Lower lobe of right lung (tissue), 2 donors: ENCODE data around the gene EIF4A2. TPM values are rescaled to one million over a fixed set of nuclear protein-coding genes. Genes with fewer than 3 reads are reported as not detected.
"Not testable (repeated sequence)": the region's sequence is repeated elsewhere in the genome, so short reads cannot be mapped to it uniquely, and the experiment has no call there.

Source experiments
- ATAC-seq, 2 donors: fragments of 200-7000 bp; cut with Tn5 transposase; one replicate each; pipeline ENCODE4 v1.9.1; 2020 to 2022; ENCODE audit warnings: mild to moderate bottlenecking in 2 of 2, moderate library complexity in 2 of 2
- DNase-seq: peaks from one replicate; pipeline ENCODE4 v3.0.0-alpha.2; 2020
- H3K27ac ChIP-seq: fragments of 200-600 bp; one replicate; pipeline ENCODE4 v1.8.0; 2022
- H3K27me3 ChIP-seq: fragments of 200-600 bp; one replicate; pipeline ENCODE4 v1.8.0; 2022; ENCODE audit warnings: low read depth
- H3K36me3 ChIP-seq: fragments of 200-600 bp; one replicate; pipeline ENCODE4 v1.8.0; 2022; ENCODE audit warnings: mild to moderate bottlenecking
- H3K4me1 ChIP-seq: fragments of 200-600 bp; one replicate; pipeline ENCODE4 v1.8.0; 2022
- H3K4me3 ChIP-seq: fragments of 200-600 bp; one replicate; pipeline ENCODE4 v1.8.0; 2022; ENCODE audit warnings: mild to moderate bottlenecking
- H3K9me3 ChIP-seq: fragments of 200-600 bp; one replicate; pipeline ENCODE4 v1.8.0; 2022
- intact Hi-C: fragments of 100-400 bp; cut with DNase I; formaldehyde crosslinking; loops from one replicate; pipeline ENCODE4 v1.11.0; 2022
- total RNA-seq: library from RNA; stranded (reverse); fragmentation: NEBNext Ultra II Directional; extraction: Animal tissue kit (Norgen Biotek cat#: 25700); gene quantifications from one replicate; pipeline ENCODE4 v1.2.1, GENCODE V29; 2021
- TF ChIP-seq, protein P1 (sequence below): fragments of 200-600 bp; IDR thresholded peaks from one replicate; pipeline ENCODE4 v1.8.0; 2022; ENCODE audit warnings: antibody characterized with exemption, mild to moderate bottlenecking
- donor health status: DM: no; HTN: yes; CAD: no; lungs with severe emphysema.

The EIF4A2 gene
- total RNA-seq, 1 donor from 2014 or later = 424 TPM

DNA sequence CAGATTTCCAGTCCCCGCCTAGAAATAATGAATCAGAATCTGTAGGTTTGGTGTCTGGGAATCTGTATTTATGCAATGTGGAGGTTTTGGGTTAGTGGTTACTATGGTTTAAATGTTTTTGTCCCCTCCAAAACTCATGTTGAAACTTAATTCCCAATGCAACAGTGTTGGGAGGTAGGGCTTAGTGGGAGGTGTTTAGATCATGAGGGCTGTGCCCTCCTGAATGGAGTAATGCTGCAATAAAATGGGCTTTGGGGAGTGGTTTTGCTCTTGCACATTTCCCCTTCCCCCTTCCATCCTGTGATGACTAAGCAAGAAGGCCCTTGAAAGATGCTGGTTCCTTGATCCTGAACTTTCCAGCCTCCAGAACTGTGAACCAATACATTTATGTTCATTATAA, 32.1 kb downstream of the EIF4A2 start:
- Histone ChIP-seq H3K36me3 (no peaks in the 10 kb centered on the region), H3K27me3 (peaks cover 7% of the 10 kb centered on the region), H3K4me3 (no peak overlapping the region), H3K27ac (no peak overlapping the region), H3K9me3 (no peaks in the 10 kb centered on the region), H3K4me1 (no peaks in the 10 kb centered on the region)
- DNase-seq (no peak), ATAC-seq (no peak)
- intact Hi-C loops = no loop called here
- TF ChIP-seq, protein P1, sequence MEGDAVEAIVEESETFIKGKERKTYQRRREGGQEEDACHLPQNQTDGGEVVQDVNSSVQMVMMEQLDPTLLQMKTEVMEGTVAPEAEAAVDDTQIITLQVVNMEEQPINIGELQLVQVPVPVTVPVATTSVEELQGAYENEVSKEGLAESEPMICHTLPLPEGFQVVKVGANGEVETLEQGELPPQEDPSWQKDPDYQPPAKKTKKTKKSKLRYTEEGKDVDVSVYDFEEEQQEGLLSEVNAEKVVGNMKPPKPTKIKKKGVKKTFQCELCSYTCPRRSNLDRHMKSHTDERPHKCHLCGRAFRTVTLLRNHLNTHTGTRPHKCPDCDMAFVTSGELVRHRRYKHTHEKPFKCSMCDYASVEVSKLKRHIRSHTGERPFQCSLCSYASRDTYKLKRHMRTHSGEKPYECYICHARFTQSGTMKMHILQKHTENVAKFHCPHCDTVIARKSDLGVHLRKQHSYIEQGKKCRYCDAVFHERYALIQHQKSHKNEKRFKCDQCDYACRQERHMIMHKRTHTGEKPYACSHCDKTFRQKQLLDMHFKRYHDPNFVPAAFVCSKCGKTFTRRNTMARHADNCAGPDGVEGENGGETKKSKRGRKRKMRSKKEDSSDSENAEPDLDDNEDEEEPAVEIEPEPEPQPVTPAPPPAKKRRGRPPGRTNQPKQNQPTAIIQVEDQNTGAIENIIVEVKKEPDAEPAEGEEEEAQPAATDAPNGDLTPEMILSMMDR = no peak

DNA sequence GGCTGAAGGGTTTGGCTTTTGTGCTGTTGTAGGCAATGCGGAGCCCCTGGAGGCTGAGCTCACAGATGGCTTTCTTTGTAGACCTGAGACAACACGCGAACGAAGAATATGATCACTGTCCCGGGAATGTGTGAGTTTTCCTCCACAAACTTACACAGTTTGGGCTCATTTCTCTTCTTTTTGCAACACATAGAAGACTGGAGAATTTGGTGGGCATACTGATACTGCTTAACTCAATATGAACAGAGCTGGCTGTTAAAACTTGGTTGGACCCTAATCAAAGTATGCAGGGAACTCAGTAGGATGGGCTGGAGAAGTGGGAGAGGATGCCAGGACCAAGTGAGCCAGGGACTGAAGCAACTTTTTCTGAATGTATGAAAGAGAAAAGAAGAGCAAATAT, 35.1 kb downstream of the EIF4A2 start:
- H3K36me3 ChIP-seq = no peaks in the 10 kb centered on the region
- H3K4me3 ChIP-seq = no peak overlapping the region
- TF ChIP-seq, protein P1 = no peak
- H3K27ac ChIP-seq = no peak overlapping the region
- no peaks in the 10 kb centered on the region for H3K4me1 ChIP-seq
- ATAC-seq (no peak), DNase-seq (no peak)
- intact Hi-C loops = no loop called here
- peaks cover 14% of the 10 kb centered on the region for H3K27me3 ChIP-seq
- H3K9me3 ChIP-seq = no peaks in the 10 kb centered on the region

DNA sequence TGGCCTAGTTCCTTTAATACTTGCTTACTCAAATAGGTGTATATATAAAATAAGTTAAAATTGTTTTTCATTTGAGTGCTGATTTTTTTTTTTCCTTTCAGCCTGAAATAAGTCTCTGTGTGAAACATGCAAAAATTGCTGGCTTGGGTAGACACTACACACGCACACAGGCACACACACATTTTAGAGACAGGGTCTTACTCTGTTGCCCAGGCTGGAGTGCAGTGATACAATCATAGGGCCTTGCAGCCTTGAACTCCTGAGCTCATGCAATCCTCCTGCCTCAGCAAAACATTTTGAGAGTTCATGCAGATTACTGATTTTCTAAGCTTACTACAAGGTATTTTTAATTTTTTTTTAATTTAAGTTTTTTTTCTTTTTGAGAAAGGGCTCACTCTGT, 35.6 kb downstream of the EIF4A2 start:
- Histone ChIP-seq H3K9me3 (no peaks in the 10 kb centered on the region), H3K4me1 (no peaks in the 10 kb centered on the region), H3K27ac (no peak overlapping the region), H3K36me3 (no peaks in the 10 kb centered on the region), H3K4me3 (no peak overlapping the region), H3K27me3 (peaks cover 10% of the 10 kb centered on the region)
- intact Hi-C loops = no loop called here
- TF ChIP-seq, protein P1 = no peak
- ATAC-seq = no peak
- no peak for DNase-seq

DNA sequence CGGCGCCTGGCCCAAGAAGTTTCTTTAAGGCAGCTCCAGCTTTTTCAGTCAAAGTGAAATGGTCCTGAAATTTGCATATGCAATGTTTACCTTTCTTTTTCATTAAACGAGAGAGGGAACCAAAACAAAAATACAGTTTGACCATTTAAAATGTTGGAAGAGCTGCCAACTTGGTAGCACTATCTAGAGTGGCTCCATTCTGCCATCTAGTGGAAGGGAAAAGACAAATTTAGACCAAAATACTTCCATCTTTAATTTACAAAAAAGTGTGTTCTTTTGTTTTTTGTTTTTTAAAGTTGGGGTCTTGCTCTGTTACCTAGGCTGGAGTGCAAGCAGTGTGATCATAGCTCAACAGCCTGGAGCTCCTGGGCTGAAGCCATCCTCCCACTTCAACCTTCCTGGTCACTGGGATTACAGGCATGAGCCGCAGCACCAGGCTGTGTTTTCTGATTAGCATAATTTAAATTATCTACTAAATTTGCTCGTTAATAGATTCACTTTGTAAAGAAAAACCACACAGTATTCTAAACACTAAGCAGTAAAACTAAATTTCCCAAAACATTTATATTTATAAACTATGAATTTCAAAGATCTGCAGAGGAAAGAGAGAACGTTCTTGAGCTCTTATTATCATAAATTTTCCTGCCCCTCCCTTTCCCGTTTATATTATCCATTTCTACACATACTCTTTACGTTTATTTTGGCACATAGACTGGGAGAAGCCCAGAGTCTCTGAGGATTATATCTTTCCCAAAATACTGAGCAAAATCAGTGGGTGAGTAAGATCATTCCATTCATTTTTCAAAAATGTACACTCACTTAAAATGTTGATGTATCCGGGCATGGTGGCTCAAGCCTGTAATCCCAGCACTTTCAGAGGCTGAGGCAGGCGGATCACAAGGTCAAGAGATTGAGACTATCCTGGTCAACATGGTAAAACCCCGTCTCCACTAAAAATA, 38.3 kb downstream of the EIF4A2 start:
- H3K4me3 ChIP-seq = no peak overlapping the region
- intact Hi-C loops = loop anchor here (10.0 kb wide), 1 partner anchor 207 kb away; the partner anchor contains the start of gene AHSG
- no peaks in the 10 kb centered on the region for H3K9me3 ChIP-seq
- DNase-seq = no peak
- ATAC-seq = peak in 1 of 2 donors; percentile 31
- TF ChIP-seq, protein P1 = peak; percentile 61
- H3K36me3 ChIP-seq = no peaks in the 10 kb centered on the region
- H3K27me3 ChIP-seq = peaks cover 34% of the 10 kb centered on the region
- peaks cover 15% of the 10 kb centered on the region for H3K4me1 ChIP-seq
- no peak overlapping the region for H3K27ac ChIP-seq

DNA sequence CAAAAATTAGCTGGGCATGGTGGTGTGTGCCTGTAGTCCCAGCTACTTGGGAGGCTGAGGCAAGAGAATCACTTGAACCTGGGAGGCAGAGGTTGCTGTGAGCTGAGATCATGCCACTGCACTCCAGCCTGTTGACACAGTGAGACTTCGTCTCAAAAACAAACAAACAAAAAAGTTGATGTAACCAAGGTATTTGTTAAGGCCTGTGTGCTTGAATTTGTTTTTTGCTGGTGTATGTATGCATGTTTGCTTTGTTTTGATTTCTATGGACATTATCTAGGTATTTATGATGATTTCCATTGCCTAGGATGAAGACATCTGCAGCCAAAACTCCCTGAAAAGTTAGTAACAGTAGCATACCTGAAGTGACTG, 39.0 kb downstream of the EIF4A2 start:
- H3K36me3 ChIP-seq, DNase-seq, H3K9me3 ChIP-seq, H3K4me3 ChIP-seq, ATAC-seq, H3K27ac ChIP-seq: not testable (repeated sequence)
- Histone ChIP-seq H3K4me1 (peaks cover 17% of the 10 kb centered on the region), H3K27me3 (peaks cover 35% of the 10 kb centered on the region)
- intact Hi-C loops = loop anchor here (10.0 kb wide), 1 partner anchor 208 kb away; the partner anchor contains the start of gene AHSG

DNA sequence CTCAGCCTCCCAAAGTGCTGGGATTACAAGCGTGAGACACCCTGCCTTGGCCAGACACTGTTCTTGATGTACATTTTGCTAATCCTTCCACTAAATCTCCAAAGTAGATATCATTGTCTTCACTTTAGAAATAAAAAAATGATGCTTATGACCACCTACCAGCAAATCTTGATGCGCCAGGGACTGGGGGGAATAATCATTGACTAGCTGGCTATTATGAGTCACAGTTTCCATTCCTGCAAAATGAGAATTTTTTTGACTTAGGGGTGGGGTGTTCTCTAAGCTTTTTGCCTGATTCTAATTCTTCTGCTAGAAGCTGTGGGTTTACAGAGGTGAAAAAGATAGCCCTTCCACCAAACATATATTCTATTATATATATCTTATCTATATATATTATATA, 40.0 kb downstream of the EIF4A2 start:
- TF ChIP-seq, protein P1 = no peak
- no peaks in the 10 kb centered on the region for H3K36me3 ChIP-seq
- no peak overlapping the region for H3K27ac ChIP-seq
- no peaks in the 10 kb centered on the region for H3K9me3 ChIP-seq
- peaks cover 44% of the 10 kb centered on the region for H3K27me3 ChIP-seq
- DNase-seq (no peak), ATAC-seq (no peak)
- H3K4me3 ChIP-seq = no peak overlapping the region
- intact Hi-C loops = loop anchor here (10.0 kb wide), 1 partner anchor 209 kb away; the partner anchor contains the start of gene AHSG
- H3K4me1 ChIP-seq = peaks cover 22% of the 10 kb centered on the region
